Germinal center (tissue), 1 donor: ENCODE results near the gene GJD2.

Experiments used
- DNase-seq: peaks from one replicate; pipeline ENCODE4 v3.0.0; 2012; ENCODE audit warnings: mixed read lengths, low spot score

GJD2 gene

DNA sequence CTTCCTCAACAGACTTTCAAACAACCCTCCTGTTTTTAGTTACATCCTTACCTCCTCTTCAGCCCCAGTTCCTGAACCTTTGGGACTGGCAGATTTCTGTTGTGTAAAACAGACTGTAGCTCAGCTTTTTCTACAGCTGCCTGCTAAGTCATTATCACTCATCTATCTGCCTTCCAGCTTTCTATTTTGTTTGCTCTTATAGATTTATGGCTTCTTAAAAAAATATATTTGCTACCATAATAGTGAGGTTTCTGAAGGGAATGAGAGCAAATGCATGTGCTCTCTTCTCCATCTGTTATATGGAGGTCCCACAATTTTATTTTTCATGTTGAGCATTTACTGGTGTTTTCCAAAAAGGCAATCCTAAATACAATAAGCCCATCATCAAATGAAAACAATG, 18.2 kb upstream of the GJD2 start:
- DNase-seq = no peak

DNA sequence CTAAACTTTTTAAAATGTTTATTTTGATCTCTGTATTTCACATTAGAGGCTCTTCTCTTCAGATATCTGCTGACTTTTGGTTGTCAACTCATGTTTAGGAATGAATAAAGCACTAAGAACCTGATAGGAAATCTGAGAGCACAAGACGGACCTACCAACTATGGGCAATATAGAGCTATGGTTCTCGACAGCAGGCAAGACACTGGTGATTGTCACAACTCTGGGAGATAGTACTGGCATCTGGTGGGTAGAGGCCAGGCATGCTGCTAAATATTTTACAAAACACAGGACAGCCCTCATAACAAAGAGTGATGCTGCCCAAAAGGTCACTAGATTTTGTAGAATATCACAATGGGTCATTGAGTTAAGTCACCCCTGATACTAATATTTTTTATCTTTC, 17.5 kb upstream of the GJD2 start:
- DNase-seq = no peak

DNA sequence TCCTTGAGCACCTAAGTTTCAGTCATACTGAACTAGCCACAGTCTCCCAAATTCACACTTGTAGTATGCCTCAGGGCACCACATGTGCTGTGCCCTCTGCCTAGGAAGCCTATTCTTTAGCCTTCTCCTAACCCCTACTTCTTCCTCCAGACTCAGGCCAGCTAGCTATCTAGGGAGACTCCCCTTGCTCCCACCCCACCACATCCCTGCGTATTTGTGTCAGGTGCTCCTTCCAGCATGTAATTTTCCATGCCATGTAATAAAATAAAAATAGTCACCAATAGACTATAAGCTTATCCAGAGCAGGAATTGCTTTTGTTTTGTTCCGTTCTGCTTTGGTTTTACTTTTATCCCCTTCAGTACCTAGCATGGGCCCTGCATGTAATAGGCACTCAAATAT, 14.9 kb upstream of the GJD2 start:
- no peak for DNase-seq

DNA sequence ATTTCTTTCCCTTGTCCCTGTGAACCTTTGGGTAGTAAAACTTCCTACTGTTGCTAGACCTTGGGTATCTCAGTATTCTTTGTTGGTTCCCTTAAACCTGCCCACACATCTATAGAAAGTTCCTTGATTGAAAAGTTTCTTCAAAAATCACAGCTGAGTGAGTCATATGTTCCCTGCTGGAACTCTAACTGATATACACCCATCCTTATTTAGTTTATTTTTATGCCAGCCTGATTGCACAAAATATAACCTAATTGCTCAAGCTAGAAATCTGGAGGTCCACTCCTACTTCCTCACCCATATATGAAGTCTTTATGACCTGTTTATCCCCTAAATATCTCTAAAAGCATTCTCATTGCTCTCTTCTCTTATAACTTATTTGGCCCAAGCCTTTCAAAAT, 13.7 kb upstream of the GJD2 start:
- DNase-seq = no peak

DNA sequence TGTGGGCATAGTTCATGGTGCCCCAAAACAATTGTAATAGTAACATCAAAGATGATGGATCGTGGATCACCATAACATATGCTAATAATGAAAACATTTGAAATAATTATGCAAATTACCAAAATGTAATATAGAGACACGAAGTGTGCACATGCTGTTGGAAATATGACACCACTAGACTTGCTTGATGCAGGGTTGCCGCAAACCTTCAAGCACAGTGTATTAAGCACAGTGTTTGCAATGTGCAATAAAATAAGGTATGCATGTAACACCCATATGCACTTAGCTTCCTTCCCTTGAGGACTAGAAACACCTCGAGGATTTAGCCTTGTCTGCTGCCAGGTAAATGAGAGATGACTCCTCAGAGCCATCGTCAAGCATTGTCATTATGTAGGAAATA, 10.9 kb upstream of the GJD2 start:
- no peak for DNase-seq

DNA sequence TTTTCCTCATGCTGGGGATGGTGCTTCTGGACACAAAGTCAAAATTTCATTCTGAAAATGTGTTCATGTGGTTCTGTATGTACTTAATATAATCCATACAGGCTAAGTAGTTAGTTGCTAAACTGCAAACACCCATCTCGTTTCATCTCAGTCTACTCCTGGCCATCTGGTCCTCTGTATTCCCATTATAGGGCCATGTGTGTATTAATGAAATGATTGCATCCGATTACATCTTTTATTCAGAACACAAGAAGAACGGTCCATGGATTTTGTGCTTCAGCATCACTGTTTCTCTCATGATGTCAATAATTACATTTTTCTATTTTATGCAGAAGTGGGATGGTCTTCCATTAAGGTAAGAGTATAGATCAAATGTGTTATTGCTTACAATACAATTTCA, 6.1 kb upstream of the GJD2 start:
- DNase-seq = no peak

DNA sequence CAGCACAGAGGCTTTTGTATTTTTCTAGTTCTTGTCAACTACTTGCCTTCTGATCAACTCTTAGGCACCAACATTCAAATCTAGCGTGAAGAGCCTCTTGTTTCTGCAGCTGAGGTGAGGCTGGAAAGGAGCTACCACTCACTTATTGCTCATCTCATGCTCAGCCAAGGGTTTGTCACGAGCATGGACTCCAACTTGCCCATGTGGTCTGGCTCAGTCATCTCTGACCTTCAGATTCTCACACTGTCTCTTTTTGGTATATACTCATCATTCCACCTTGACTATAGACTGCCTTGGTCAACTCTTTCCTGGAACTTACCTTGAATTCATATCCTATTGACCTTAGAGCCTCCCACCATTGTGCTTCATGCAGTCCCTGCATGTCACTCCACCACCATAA, 5.2 kb upstream of the GJD2 start:
- no peak for DNase-seq

DNA sequence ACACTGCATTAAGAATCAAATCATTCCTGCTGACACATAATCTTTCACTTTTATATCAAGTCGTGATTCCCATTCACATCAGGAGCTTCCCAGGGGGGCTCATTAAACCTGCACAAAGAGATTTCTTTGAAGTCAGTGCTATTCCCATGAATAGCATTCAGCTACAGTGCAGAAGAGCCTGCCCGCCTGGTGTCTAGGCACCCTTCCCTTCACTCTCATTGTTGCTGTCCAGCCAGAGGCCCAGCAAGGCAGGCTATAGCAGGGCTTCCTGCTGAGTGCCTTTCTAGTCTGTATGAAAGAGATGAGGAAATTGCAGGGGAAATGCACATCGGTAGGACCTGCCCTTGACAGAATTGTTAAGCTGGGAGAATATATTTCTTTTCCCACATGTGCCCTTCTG, 4.5 kb upstream of the GJD2 start:
- no peak for DNase-seq

DNA sequence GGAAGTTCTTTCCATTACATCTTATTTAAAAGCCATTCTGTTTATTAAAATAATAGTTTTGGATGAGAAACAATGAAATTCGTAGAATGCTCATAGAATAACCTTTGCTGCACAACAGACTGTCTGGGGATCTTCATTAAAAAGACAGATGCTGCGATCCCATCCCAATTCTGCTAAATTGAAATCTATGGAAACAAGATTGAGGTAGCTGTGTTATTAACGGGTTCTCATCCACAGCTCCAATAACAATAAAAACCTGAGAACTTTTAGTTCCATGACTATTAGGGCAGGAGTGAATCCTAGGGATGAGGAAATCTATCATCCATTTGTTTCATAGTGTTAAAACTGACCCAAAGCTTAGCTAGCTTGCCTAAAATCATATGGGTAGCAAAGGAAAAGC, 2.5 kb upstream of the GJD2 start:
- DNase-seq = no peak

DNA sequence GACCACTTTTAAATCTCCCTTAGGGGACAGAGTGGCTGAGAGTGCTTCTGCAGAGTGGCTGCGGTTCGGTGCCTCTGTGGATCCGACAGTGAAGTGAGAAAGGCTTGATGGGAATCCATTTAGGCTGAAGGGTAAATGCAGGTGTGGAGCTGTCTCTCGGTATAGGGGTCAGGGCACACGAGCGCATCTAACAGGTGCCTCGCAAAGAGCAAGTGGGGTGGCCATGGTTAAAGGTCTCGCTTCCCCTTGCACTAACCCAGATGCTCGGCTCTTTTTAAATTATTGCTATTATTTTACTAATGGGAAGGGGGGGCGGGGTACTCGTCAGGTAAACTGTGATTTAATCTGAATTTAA, 598 bp upstream of the GJD2 start:
- no peak for DNase-seq

DNA sequence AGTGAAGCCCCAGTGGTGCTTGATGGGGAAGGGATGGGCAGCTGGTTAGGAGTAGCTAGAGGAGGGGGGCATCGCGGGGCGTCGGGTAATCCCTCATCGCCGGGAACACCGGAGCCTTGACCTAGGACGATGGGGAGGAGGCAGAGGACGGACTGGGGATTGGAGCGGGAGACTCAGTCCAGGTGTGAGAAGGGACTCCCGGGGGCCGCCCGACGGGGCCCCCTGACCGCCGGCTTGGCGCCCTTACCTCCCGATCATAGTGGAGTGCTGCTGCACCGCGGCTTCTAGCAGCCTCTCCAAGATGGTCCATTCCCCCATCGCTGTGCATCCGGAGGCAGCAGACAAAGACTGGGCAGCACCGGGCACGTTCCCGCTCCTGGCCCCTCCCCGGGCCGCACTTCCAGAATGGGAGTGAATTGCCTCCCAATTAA, 612 bp downstream of the GJD2 start:
- no peak for DNase-seq

DNA sequence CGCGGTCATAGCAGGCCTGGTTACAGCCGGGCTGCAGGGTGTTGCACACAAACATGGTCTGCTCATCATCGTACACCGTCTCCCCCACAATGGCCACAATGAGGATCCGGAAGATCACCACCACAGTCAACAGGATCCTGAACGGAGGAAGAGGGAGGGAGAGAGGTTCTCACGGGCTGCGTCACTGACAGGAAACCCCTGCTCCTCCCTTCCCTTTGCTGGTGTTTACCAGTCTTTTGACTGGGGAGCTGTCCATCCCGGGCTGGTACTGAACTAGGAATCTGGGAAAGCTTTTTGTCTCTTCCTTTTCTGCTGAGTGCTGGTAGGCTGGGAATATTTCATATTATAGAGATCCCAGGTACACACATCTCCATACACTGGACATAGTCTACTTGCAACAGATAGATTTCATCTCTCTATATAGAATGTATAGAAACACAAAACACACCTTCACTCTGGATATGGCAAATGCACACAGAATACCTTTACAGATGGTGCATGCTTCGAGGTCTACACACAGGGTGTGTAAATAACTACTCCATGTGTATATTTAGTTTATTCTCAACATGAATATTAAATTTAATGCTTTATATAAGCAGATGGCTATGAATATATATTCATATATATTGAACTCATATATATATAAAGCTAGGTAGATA, 1.4 kb downstream of the GJD2 start:
- no peak for DNase-seq

DNA sequence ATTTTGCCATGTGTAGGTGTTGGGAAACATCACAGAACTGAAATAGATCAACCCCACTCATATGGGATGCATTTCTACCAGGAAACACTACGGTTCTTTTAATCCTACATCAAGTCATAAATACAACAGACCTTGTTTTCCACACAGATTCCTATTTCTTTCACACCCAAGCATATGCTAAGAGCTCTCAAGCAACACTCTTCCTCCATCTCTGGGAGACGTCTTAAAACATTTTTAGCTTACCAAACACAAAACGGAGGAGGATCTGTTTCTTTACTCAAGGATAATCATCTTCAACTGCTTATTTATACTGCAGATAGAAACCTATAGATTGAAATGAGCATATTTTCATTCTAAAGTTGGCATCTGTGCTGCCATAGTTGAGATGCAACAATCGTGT, 5.1 kb downstream of the GJD2 start:
- no peak for DNase-seq

DNA sequence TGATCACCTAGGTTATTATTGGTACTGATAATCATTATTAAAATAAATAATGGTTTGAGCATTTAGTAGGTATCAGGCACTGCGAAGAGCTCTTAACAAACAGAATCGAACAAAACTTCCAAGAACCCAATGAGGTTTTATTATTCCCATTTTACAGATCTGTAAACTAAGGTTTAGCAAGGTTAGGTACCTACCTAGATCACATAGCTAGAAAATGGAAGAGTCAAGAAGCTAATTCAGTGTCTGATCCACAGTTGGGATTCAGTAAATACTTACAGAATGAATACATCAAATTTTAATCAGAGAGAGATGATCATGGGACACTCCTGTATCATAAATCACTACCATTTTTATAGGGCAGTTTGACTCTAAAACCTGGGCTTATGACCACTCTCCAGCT, 15.5 kb downstream of the GJD2 start:
- no peak for DNase-seq

DNA sequence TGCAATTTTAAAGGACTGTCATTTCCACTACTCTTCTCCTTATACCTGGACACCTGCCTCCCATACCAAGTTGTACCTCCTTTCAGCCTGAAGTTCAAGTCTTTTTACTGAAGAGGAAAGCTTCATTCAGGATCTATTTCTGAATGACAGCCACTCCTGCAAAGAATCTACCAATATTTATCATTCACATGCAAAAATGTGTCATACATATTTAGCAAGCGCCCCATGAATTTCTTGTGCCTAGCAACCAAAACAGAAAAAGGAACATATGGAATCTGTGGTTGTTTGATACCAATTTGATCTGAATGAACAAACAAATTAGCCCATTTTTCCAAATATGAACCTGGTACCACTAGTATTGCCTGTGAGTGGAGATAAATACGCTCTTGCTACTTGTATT, 16.8 kb downstream of the GJD2 start:
- DNase-seq = no peak

DNA sequence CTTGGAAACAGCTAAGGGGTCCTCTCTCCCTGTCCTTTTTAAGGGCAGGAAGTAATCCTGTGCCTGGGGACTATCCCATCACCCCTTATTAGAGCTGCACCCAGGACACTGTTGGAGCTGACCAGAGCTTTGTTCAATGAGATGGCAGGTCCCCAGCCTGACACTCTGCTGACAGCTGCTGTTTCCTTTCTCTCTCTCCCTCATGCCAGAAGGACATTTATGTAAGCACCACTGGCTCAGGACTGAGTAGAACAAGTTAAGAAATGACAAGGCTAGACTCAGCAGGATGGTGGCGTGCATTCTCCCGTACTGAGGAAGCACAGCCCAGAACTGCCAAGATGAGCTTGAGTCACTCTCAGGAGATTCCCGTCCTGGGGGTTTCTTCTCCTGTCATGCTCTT, 17.3 kb downstream of the GJD2 start:
- no peak for DNase-seq

DNA sequence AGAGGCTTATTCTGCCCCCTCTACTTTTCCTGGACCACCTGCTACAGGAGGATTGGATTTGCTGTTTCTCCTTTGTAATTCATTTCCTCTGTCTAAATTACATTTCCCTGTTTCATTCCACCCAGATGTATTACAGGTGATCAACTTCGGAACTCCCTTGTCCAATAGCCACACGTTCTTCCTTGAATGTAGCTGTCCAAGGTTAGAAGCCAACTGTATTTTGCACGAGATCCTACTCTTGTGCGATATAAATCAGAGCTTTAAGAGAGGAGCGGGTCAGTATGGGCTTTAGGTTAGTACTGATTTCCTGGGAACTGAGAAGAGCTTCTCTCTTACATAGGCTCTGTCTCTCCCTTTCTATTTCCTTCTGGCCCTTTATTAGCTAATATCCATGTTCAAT, 20.5 kb downstream of the GJD2 start:
- DNase-seq = no peak

DNA sequence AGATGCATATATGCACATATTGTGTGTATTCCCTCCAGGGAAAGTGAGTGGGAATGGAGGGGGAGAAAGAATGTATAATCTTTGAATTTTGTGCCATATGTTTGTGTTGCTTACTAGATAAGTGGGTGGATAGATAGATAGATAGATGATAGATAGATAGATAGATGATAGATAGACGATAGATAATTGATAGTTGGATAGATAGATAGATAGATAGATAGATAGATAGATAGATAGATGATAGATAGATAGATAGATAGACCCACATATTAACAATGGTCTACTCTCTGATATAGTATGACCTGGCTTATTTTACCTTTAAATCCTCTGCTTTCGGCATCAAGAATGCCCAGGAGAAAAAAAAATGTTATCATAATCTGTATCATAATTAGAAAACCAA, 21.2 kb downstream of the GJD2 start:
- no peak for DNase-seq

DNA sequence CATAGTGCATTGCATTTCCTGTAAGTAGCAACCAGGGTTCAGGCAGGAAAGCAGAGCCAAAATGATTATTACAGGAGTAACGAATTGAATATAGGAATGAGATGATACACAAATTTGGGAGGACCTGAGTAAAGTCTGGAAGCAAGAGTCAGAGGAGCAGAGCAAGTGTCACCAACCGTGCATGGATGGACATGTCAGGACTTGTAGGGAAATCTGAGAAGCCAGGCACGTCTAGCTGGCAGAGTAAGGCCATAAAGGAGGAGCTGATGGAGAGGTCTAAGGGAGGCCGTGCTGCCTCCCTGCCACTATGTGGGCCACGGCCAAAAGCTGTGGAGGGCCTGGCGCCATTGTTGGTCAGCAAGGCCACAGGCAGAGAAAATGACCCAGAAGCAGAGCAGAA, 22.4 kb downstream of the GJD2 start:
- no peak for DNase-seq

DNA sequence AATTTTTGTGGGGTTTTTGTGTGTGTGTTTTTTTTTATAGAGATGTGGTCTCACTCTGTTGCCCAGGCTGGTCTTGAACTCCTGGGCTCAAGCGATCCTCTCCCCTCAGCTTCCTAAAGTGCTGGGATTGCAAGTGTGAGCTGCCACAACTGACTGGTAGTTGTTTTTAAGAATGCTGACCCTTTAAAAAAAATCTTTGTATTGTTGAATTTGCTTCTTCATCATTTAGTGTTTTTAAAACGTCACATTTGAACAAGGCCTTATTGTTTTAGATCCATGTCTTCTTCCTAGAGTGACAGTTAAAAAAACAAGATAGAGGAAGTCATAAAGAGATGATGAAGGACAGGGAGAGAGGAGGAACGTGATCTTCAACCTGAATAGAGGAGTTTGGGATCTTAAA, 24.1 kb downstream of the GJD2 start:
- no peak for DNase-seq

DNA sequence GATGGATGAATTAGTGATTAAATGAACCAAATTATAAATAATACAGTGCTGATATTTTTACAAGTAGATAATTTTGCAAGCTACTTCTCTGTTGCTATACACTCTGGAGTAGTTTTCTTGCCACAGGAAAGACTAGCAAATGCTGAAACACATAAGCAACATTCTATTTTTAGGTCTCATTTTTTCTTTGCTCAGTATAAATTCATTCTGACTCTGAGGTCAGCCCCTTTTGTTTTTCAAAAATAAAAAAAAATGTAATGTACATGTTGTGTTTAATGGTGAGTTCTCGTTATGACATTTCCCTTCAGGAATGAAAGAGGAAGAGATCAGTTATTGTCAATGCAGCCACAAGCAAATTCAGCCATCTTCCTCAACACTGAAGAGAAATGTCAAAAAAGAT, 24.9 kb downstream of the GJD2 start:
- no peak for DNase-seq

DNA sequence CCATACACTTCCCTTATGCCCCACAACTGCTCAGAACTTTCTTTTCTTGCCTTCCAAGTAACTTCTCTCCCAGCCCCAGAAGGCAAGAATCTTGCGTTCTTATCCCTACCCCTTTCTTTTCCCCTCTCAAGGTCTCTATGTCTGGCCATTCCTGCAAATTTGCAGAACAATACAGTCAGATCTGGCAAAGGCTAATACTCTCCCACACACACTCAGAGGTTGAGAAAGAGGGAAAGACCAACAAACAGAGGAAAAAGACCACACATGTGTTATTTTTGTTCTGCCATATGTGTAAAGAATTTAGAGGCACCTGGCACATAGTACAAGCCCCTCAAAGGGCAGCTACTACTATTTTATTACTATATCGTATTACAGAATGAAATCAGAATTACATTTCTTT, 25.7 kb downstream of the GJD2 start:
- DNase-seq = no peak

DNA sequence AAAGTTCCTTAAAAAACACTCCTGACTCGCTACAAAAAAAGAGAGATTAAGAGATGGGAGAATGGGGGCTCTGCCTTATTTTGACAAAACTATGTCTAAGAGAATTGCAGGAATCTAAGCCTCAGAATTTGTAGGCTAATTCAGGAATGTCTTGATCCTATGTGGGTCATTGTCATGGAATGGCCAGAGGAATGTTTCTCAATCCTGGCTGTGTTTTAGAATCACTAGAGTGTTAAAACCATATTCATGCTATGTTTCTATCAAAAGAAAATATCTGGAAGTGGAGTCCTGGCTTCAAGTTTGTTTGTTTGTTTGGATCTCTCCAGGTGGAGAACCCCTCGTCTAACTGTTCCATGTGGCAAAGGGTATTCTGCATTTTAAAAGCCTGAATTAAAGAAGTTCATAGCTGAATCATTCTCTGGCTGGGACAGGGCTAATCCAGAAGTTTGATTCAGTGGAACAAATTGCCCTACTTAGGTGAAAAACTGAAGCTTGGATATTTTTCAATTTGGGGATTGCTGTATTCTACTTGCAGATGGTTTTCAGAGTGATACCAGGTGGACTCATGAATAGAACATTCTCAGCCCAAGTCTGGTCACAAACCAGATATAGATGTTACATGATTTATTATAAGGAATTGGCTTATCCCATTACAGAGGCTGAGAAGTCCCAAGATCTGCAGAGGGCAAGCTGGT, 28.2 kb downstream of the GJD2 start:
- DNase-seq = no peak

DNA sequence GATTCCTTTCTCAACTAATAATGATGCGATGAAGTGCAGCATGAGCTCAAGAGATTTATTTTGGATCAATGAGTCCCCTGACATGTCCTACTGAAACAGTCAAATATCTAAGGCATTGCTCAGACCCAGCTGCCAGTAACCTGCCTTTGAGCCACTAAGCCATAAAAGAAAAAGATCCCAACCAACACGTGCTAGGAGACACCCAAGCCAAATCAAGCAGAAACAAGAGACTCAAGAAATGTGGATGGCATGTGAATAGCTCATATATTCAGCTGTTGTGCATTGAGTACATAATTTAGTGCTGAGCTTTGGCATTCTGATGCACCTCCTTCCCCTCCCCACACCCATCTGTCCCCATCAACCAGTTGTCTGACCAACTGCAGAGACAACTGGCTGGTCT, 29.2 kb downstream of the GJD2 start:
- DNase-seq = no peak
